ENCODE measurements around the gene SAMD8. TPM values are rescaled to one million over a fixed set of nuclear protein-coding genes. Genes with fewer than 3 reads are reported as not detected.
"Not testable (repeated sequence)": the region's sequence is repeated elsewhere in the genome, so short reads cannot be mapped to it uniquely, and the experiment has no call there.

Gene SAMD8
- total and polyA plus RNA-seq, 12 donors: 5.7 to 48.7 (median 29.1) TPM

- TF ChIP-seq CTCF (IDR thresholded peaks at IDR 0.05): no peak
- no peak for TF ChIP-seq POLR2A (IDR thresholded peaks at IDR 0.05)
- Histone ChIP-seq H3K27me3 (no peaks in the 10 kb centered on the region), H3K27ac (peak overlapping the region in 1 of 5 donors; percentile 68), H3K36me3 (replicated peaks in 1 of 2) (no peaks in the 10 kb centered on the region), H3K4me1 (replicated peaks in 1 of 2) (peaks cover 8 to 21% of the 10 kb centered on the region in 2 donors), H3K4me3 (no peak overlapping the region), H3K9me3 (replicated peaks in 1 of 3) (no peaks in the 10 kb centered on the region)
- WGBS, 4 donors: 89 to 97% (median 93%) methylated on average over 12 of the region's 12 CpGs
- peak in 1 of 7 donors; percentile 46 for DNase-seq
- intact Hi-C loops (cut with DNase I): loop anchor here (5.0 to 10.0 kb wide), 2 partner anchors 43 to 75 kb away; partner anchors contain the start of gene SAMD8 (in 2 of the 2)
Observed at GRCh38 chr10:75189266-75190096, 78.0 kb downstream of the SAMD8 start.

- intact Hi-C loops (cut with DNase I): no loop called here
- Histone ChIP-seq H3K4me3 (no peak overlapping the region), H3K4me1 (replicated peaks in 1 of 2) (peaks cover 8 to 31% of the 10 kb centered on the region in 2 donors), H3K27me3 (no peaks in the 10 kb centered on the region), H3K27ac (peak overlapping the region; percentile 78 to 93 (median 82)), H3K9me3 (replicated peaks in 1 of 3) (no peaks in the 10 kb centered on the region), H3K36me3 (replicated peaks in 1 of 2) (no peaks in the 10 kb centered on the region)
- TF ChIP-seq POLR2A (IDR thresholded peaks at IDR 0.05) (peak in 1 of 2 donors; percentile 84), CTCF (IDR thresholded peaks at IDR 0.05) (peak in 5 of 6 experiments; percentile 7 to 43 (median 27))
- WGBS, 4 donors: 29 to 36% (median 33%) methylated on average over 10 of the region's 10 CpGs
- DNase-seq: peak; percentile 78 to 93 (median 90)
Observed at GRCh38 chr10:75191821-75192568, 80.5 kb downstream of the SAMD8 start.

- intact Hi-C loops (cut with DNase I); H3K4me3 ChIP-seq; H3K27me3 ChIP-seq; H3K36me3 ChIP-seq (replicated peaks in 1 of 2); H3K9me3 ChIP-seq (replicated peaks in 1 of 3): not testable (repeated sequence)
- 69 to 84% (median 78%) methylated on average over 4 of the region's 4 CpGs for WGBS, 4 donors
- Histone ChIP-seq H3K4me1 (replicated peaks in 1 of 2) (peaks cover 8 to 31% of the 10 kb centered on the region in 2 donors), H3K27ac (peak overlapping the region in 4 of 5 donors; percentile 28 to 81 (median 54))
- DNase-seq: peak in 3 of 7 donors; percentile 13 to 44 (median 20)
Observed at GRCh38 chr10:75194625-75195024, 83.2 kb downstream of the SAMD8 start.

DNA sequence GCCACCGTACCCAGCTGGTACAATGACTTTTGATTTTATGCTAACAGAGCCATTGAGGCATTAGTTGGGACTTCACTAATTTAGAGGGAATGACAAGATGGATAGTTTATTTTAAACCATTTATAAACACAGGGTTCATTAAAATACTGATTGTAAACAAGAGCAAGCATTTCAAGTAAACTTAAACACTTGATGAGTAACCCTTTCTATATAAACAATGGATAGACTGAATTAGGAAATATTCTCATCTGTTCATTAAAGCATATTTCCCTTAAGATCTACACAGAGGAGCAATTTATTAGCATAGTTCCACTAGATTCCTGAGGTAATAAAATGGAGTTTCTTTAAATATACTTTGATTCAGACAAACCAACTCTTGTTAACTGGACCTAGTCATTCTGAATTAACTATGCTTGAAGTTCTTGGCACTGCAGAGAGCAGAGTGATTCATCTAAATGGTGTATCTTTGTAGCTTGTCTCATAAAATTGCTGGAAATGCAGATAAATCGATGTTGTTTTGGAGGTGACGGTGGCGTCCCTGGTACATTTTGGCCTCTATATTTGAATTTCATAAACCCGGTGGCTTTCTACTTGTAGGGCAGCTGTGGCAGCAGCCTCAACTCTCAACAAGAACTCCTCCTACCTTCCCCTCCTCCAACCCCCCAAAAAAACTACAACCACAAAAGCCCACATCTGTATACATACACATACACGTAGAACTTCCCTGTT lies 83.7 kb downstream of the SAMD8 start:
- Histone ChIP-seq H3K27me3 (no peaks in the 10 kb centered on the region), H3K27ac (peak overlapping the region; percentile 28 to 81 (median 34)), H3K4me1 (replicated peaks in 1 of 2) (peaks cover 8 to 31% of the 10 kb centered on the region in 2 donors), H3K9me3 (replicated peaks in 1 of 3) (no peaks in the 10 kb centered on the region), H3K4me3 (no peak overlapping the region), H3K36me3 (replicated peaks in 1 of 2) (no peaks in the 10 kb centered on the region)
- TF ChIP-seq POLR2A (IDR thresholded peaks at IDR 0.05) (peak in 1 of 2 donors; percentile 13), CTCF (IDR thresholded peaks at IDR 0.05) (no peak)
- intact Hi-C loops (cut with DNase I): no loop called here
- DNase-seq: peak in 6 of 7 donors; percentile 26 to 62 (median 50)
- 51 to 68% (median 61%) methylated on average over 6 of the region's 6 CpGs for WGBS, 4 donors
